Right ventricle myocardium superior (tissue), 1 donor: ENCODE measurements around the gene TADA1. TPM values are rescaled to one million over a fixed set of nuclear protein-coding genes. Genes with fewer than 3 reads are reported as not detected.

Experiments
- ATAC-seq: fragments of 200-7000 bp; cut with Tn5 transposase; one replicate; pipeline ENCODE4 v1.9.1; 2020; ENCODE audit warnings: mild to moderate bottlenecking; ENCODE audit not compliant: poor library complexity
- DNase-seq: peaks from one replicate; pipeline ENCODE4 v3.0.0-alpha.2; 2020
- intact Hi-C: fragments of 100-400 bp; cut with DNase I; formaldehyde crosslinking; loops from one replicate; pipeline ENCODE4 v1.11.2; 2022
- total RNA-seq: library from RNA; stranded (reverse); fragmentation: NEBNext Ultra II Directional; extraction: Animal tissue kit (Norgen Biotek cat#: 25700); gene quantifications from one replicate; pipeline ENCODE4 v1.2.1, GENCODE V29; 2021
- donor health status: DM: no; HTN: yes; CAD: no; lungs with severe emphysema.

Gene TADA1
- total RNA-seq, 1 donor from 2014 or later = 9.7 TPM

GRCh38 chr1:166813508-166814223 is 62.4 kb downstream of the TADA1 start:
- intact Hi-C loops = no loop called here
- DNase-seq (no peak), ATAC-seq (peak; percentile 34)

GRCh38 chr1:166811691-166812090 is 64.4 kb downstream of the TADA1 start:
- DNase-seq = no peak
- intact Hi-C loops = no loop called here
- no peak for ATAC-seq

GRCh38 chr1:166808952-166809351 is 67.1 kb downstream of the TADA1 start:
- DNase-seq (no peak), ATAC-seq (no peak)
- intact Hi-C loops = no loop called here

Other genes with a start within 250 kb of the TADA1 start
- 16.9 TPM for gene POGK, start 36.8 kb downstream of the TADA1 start, total RNA-seq
- gene ILDR2, start 99.3 kb upstream of the TADA1 start, total RNA-seq = 4.1 TPM
- gene MAEL, start 113.0 kb upstream of the TADA1 start, total RNA-seq = 1.7 TPM
- 0.19 TPM for gene GPA33, start 214.1 kb upstream of the TADA1 start, total RNA-seq
- 121 TPM for gene STYXL2, start 217.8 kb upstream of the TADA1 start, total RNA-seq